Measurements from ENCODE around the gene SC5D.

- TF ChIP-seq GATA2 (IDR thresholded peaks at IDR 0.05; ENCODE audit: low read depth, low read length), result no peak
- TF ChIP-seq GATA3 (IDR thresholded peaks at IDR 0.05; ENCODE audit: low read depth, low read length), result no peak
Measured at GRCh38 chr11:121293288-121293594, 670 bp downstream of the SC5D start.
